ENCODE results near the gene SLC43A1.

The SLC43A1 gene

GRCh38 chr11:57515332-57516060 lies at the start of gene SLC43A1:
SLC43A1 (minus strand) TSS chr11:57515702; CDS start chr11:57514111, 1,591 bp downstream.
- peak within 1 kb of the TSS; percentile 85 for H3K4me3 ChIP-seq (ENCODE audit: low read depth, low read length)
- no peak for TF ChIP-seq CTCF (IDR thresholded peaks at IDR 0.05; ENCODE audit: low read depth, low read length)

- no peak for TF ChIP-seq CTCF (IDR thresholded peaks at IDR 0.05; ENCODE audit: low read depth, low read length)
- H3K4me3 ChIP-seq (ENCODE audit: low read depth, low read length): no peak overlapping the region
Measured at GRCh38 chr11:57562596-57562995, 47.1 kb upstream of the SLC43A1 start.

GRCh38 chr11:57560146-57560545 lies 44.6 kb upstream of the SLC43A1 start:
- no peak overlapping the region for H3K4me3 ChIP-seq (ENCODE audit: low read depth, low read length)
- TF ChIP-seq CTCF (IDR thresholded peaks at IDR 0.05; ENCODE audit: low read depth, low read length): no peak

- no peak overlapping the region for H3K4me3 ChIP-seq (ENCODE audit: low read depth, low read length)
- no peak for TF ChIP-seq CTCF (IDR thresholded peaks at IDR 0.05; ENCODE audit: low read depth, low read length)
Measured at GRCh38 chr11:57556041-57556440, 40.5 kb upstream of the SLC43A1 start.

- H3K4me3 ChIP-seq (ENCODE audit: low read depth, low read length): no peak overlapping the region
- no peak for TF ChIP-seq CTCF (IDR thresholded peaks at IDR 0.05; ENCODE audit: low read depth, low read length)
Measured at GRCh38 chr11:57555393-57555792, 39.9 kb upstream of the SLC43A1 start.

- no peak overlapping the region for H3K4me3 ChIP-seq (ENCODE audit: low read depth, low read length)
- TF ChIP-seq CTCF (IDR thresholded peaks at IDR 0.05; ENCODE audit: low read depth, low read length): no peak
Measured at GRCh38 chr11:57552479-57552878, 37.0 kb upstream of the SLC43A1 start.

- TF ChIP-seq CTCF (IDR thresholded peaks at IDR 0.05; ENCODE audit: low read depth, low read length): no peak
- no peak overlapping the region for H3K4me3 ChIP-seq (ENCODE audit: low read depth, low read length)
Measured at GRCh38 chr11:57551941-57552340, 36.4 kb upstream of the SLC43A1 start.

Data from WI38 (cell line).